Measurements from ENCODE around the gene DOCK4. TPM values are rescaled to one million over a fixed set of nuclear protein-coding genes. Genes with fewer than 3 reads are reported as not detected.
A peak's percentile ranks its signal among the peaks of the same experiment; 100 is the strongest.

DOCK4 gene
- total RNA-seq, 1 donor from 2014 or later, result 109 TPM

- DNase-seq, result peak; percentile 13
These were observed 452.2 kb downstream of the DOCK4 start for GRCh38 chr7:111753968-111754367.

DNA sequence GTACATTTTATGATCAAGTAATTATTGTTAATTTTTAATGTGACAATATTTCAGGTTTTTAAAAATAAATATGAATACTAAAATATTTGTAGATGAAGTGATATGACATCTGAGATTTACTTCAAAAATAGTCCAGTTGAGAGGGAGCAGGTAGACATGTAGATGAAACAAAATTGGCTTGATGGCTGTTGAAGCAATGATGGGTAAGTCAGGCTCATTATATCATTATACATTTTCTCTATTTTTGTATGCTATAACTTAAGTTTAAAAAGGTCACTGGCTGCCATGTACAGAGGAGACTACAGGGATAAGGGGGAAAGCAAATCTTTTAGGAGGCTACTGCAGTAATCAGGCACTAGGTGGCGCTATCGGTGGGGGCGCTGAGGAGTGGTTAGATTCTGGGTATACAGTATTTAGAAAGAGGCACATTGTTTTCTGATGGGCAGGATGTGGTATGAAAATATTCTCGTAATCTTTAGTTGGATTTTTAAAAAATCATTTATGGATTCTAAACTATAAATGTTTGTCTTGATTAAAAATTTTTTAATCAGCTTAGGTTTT lies 454.1 kb downstream of the DOCK4 start:
- peak; percentile 23 for DNase-seq

DNA sequence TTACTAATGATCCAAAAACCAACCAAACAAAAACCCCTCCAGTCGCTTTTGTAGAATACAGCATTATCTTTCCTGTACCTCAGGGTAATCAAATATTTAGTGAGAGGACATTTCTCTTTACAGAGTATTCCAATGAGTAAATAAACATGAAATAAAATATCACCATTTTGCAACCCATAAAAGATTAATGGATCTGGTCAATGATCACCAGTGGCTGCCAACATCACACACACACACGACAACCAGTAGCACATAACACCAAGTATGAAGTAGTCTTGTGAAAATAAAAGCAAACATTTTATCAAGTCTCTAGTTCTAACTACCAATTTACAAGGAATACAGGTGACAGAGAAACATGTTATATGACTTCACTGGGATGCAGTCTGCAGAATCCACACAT lies 455.3 kb downstream of the DOCK4 start:
- no peak for DNase-seq

- no peak for DNase-seq
These were observed 456.0 kb downstream of the DOCK4 start for GRCh38 chr7:111750228-111750627.

DNA sequence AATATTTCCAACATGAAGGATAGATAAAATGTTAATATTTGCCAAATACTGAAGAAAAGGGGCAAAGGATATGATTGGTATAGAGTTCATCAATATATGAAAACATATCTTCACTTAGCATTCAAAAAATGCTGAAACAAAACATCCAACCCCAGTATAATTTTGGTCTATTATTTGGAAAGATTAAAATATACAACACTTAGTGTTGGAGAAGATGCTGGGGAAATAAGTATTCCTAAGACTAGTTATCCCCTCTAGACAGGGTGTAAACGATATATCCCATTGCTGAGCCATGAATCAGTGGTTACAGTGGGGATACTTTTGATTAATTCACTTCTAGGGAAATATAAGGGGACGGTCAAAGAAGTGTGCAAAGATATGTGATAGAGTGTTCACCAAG lies 456.6 kb downstream of the DOCK4 start:
- DNase-seq, result no peak

DNA sequence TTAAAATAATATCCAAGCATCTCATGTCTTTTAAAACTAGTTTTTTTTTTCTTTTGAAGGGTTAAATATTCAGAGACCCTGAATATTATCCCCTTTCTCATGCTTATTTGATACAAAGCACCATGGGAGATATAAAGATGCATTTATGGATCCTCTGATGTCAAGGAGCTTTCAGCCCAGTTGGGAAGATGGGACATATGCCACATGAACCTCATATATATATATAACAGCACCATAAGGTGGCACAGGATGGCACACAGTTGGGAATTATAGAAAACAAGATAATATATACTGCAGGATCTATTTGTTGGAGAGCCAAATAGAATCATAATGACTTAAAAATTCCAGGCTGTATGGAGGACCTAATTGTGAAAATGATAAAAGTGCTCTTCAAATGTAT lies 458.5 kb downstream of the DOCK4 start:
- DNase-seq, result no peak

- DNase-seq, result no peak
These were observed 459.2 kb downstream of the DOCK4 start for GRCh38 chr7:111746950-111747349.

GRCh38 chr7:111744501-111745155 lies 461.6 kb downstream of the DOCK4 start:
- DNase-seq, result no peak

DNA sequence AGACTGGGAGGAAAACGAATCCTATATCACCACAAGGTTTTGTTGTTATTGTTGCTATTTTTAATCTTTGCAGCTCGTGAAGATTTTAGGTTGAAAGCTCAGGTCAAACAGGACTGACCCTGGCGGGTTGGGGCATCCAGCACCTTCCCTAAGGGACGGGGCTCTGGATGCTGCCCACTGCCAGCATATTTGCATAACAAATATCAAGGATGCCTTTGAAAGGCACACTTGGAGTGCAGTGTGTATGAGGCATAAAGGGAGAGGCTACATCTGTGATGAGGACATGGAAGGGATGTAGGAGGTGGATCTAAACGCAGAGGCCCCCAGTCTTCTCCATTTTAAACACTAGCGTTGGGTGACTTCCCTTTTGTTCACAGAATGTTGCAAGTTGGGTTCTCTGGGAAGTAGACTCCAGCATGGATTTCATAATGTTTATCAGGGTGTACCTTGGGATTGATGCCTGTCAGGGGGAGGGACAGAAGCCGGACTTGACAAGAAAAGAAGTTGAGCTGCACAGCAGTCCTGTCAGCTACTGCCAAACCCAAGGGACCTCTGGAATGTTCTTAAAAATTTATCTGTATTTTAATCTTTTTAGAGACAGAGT lies 462.9 kb downstream of the DOCK4 start:
- DNase-seq, result no peak

- no peak for DNase-seq
These were observed 464.4 kb downstream of the DOCK4 start for GRCh38 chr7:111741811-111742240.

- no peak for DNase-seq
These were observed 465.3 kb downstream of the DOCK4 start for GRCh38 chr7:111740942-111741341.

- DNase-seq, result no peak
These were observed 469.7 kb downstream of the DOCK4 start for GRCh38 chr7:111736552-111736874.

GRCh38 chr7:111735661-111736551 lies 470.3 kb downstream of the DOCK4 start:
- DNase-seq, result no peak

GRCh38 chr7:111734954-111735660 lies 471.1 kb downstream of the DOCK4 start:
- no peak for DNase-seq

- no peak for DNase-seq
These were observed 473.3 kb downstream of the DOCK4 start for GRCh38 chr7:111732923-111733322.

GRCh38 chr7:111730476-111731300 lies 475.5 kb downstream of the DOCK4 start:
- DNase-seq, result no peak

DNA sequence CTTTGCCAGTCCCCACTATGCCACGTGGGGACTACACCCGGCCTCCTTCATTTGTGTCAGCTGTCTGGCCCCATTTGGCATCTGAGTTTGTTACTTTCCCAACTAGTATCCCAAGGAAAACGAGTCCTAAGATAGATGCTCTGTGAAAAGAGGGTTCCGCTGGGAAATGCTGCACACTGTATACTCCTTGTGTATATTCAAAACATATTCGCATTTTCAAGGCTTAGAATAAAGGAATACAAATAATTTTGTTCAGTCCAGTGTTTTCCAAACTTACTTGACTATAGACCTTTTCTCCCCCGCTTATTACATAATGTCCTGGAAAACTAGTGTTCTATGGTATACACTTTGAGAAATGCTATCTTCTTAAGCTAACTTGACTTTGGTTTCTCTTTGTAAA lies 476.1 kb downstream of the DOCK4 start:
- DNase-seq, result no peak

GRCh38 chr7:111729483-111729882 lies 476.7 kb downstream of the DOCK4 start:
- DNase-seq, result no peak

DNA sequence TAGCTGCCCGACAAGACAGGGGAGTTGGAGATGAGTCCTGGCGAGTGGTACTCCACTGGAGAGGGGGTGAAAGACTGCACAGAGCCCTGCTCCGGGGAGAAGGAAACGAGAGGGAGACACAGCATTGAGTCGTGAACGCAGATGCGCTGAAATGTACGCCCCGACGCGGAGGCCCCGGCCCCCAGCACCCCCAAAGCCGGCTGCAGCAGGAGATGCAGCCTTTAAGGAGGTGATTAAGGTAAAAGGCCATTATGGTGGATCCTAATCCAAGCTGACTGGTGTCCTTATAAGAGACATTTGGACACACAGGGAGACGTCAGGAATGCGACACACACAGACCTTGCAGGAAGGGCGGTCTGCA lies 477.6 kb downstream of the DOCK4 start:
- no peak for DNase-seq

GRCh38 chr7:111727905-111728634 lies 478.1 kb downstream of the DOCK4 start:
- no peak for DNase-seq

DNA sequence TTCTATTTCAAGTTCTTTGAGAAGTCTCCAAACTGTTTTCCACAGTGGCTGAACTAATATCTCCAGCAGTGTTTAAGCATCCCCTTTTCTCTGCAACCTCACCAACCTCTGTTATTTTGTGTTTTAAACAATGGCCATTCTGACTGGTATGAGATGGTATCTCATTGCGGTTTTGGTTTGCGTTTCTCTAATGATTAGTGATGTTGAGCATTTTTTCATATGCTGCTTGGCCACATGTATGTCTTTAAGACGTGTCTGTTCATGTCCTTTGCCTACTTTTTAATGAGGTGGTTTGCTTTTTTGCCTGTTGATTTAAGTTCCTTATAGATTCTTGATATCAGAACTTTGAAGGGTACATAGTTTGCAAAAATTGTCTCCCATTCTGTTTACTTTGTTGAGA lies 487.3 kb downstream of the DOCK4 start:
- DNase-seq, result no peak
